ENCODE measurements around the gene SYS1.

Gene SYS1

GRCh38 chr20:45352729-45353128 lies 10.2 kb upstream of the SYS1 start:
- no peak for DNase-seq (ENCODE audit: low read depth in 1 of 2, low spot score in 1 of 2)
- in situ Hi-C loops (cut with HindIII; ENCODE audit: low pct_unique_long_range_greater_than_20kb, low sequenced_read_pairs), result no loop called here
- TF ChIP-seq JUND (IDR thresholded peaks at IDR 0.05; ENCODE audit: low read depth), result no peak

- no peak for TF ChIP-seq JUND (IDR thresholded peaks at IDR 0.05; ENCODE audit: low read depth)
- in situ Hi-C loops (cut with HindIII; ENCODE audit: low pct_unique_long_range_greater_than_20kb, low sequenced_read_pairs), result no loop called here
- DNase-seq (ENCODE audit: low read depth in 1 of 2, low spot score in 1 of 2), result no peak
These were observed 9.2 kb upstream of the SYS1 start for GRCh38 chr20:45353746-45354145.

DNA sequence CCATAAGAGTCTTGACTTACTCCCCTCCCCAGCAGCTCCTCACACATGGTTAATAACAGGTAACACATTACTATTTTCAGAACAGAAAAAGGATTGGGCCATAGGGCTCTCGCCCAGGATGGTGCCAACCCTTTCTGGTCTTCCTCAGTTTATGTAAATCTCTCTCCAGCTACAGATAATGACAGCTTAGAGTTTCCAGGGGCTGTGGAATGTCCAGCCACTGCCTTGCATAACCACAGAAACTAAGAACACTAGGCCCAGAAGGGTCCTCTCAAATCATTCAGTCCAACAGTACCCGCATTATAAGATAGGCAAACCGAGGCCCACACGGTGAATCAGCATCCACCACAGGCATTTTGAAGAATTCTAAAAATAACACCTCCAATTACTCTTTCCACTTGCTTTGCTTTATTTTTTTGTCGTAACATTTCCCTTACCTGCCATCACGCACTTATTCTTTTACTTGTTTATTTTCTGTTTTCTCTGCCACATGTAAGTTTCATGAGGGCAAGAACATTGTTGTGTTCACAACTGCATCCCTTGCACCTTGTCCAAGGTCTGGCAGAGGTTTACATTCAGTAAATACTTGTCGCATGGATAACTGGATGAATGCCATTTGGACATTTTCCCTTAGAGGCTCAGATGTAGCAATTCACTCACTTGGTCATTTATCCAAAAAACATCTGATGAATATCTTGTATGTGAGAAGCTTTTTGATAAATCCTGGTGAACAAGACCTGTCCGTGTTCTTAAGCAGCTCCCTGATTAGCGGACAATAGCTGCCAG lies 8.3 kb upstream of the SYS1 start:
- in situ Hi-C loops (cut with HindIII; ENCODE audit: low pct_unique_long_range_greater_than_20kb, low sequenced_read_pairs), result no loop called here
- peak in 1 of 2 experiments; percentile 38 for DNase-seq (ENCODE audit: low read depth in 1 of 2, low spot score in 1 of 2)
- TF ChIP-seq JUND (IDR thresholded peaks at IDR 0.05; ENCODE audit: low read depth), result no peak

DNA sequence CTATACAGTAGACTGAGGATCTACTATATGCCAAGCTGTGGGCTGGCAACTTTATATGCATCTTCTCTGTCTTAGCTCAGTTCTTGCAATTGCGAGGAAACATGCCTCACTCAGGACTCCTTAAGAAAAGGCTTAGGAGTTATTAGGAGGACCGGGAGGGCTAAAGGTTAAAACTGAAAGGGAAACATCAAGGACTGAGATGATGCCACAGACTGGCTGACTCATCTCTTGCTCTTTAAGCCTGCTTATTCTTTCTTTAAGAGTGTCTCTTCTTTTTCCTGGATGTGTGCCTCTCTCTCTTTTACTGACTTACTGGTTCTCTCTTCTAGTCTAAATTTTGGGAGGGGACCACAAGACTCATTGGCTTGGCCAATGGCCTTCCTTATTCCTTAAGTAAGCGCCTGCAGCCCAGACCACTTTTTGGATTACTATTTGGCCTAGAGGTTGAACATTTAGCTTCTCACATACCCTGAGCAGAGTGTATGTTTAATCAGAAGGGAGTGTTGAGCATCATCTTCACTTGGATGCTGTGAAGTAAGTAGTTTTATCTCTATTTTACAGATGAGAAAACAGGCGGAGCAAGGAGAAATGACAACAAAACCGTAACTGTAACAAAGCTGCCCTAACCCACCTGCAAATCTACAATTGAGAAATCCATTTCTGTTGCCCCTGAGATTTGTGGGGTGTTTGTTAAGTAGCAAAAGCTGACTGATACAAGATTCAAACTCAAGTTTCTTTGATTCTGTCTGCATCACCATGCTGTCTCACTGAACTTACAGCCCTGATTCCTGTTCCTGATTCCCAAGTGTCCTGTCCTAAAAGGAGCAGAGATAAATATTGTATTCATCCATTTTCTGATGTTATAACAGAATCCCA lies 7.5 kb upstream of the SYS1 start:
- in situ Hi-C loops (cut with HindIII; ENCODE audit: low pct_unique_long_range_greater_than_20kb, low sequenced_read_pairs), result no loop called here
- no peak for DNase-seq (ENCODE audit: low read depth in 1 of 2, low spot score in 1 of 2)
- no peak for TF ChIP-seq JUND (IDR thresholded peaks at IDR 0.05; ENCODE audit: low read depth)

DNA sequence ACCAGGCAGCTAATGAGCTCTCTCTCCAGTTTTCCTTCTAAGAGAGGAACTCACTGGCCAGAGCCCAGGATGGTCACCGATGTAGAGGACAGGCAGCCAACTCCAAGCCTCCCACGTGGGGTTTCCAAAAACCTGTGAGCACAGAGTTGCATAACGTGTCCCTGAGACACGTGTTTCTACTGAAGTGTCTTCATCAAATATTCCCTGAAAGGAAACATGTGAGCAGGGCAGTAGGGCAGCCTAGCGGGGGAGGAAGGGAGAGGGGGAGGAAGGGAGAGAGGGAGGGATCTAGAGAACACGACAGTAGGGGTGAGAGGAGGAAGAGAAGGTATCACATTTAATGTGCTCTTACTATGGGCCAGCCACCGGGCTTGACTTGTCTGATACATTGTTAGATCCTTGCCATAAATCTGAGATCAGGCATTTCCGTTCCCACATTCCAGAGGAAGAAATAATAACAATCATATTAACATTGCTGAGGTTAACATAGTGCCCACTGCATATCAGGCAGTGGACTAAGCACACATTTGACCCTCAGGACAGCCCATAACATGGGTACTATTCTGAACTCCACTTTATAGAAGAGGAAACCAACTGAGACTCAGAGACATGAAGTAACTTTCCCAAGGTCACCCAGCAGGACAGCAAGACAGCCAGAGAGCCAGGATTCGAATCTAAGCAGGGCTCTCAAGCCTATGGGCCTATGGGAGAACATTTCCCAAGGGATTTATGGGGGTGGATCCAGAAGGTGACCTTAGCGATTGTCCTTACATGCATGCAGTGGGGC lies 4.5 kb upstream of the SYS1 start:
- TF ChIP-seq JUND (IDR thresholded peaks at IDR 0.05; ENCODE audit: low read depth), result no peak
- in situ Hi-C loops (cut with HindIII; ENCODE audit: low pct_unique_long_range_greater_than_20kb, low sequenced_read_pairs), result no loop called here
- peak in 1 of 2 experiments; percentile 72 for DNase-seq (ENCODE audit: low read depth in 1 of 2, low spot score in 1 of 2)

DNA sequence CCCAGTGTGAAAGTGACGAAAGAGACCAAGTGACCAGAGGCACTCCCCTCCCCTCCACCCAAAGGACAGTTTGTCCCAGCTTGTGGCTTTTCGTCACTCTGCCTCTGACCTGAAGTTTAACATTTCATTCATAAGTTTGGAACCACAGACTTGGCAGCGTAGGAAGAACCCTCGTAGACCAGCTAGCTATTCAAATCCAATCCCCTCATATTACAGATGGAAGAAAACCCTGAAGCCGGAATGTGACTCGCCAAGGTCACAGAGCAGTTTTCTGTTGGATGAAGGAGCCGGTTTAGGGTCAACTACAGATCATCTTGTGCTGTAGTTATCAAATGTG lies 3.9 kb upstream of the SYS1 start:
- no peak for TF ChIP-seq JUND (IDR thresholded peaks at IDR 0.05; ENCODE audit: low read depth)
- no peak for DNase-seq (ENCODE audit: low read depth in 1 of 2, low spot score in 1 of 2)
- in situ Hi-C loops (cut with HindIII; ENCODE audit: low pct_unique_long_range_greater_than_20kb, low sequenced_read_pairs), result no loop called here

DNA sequence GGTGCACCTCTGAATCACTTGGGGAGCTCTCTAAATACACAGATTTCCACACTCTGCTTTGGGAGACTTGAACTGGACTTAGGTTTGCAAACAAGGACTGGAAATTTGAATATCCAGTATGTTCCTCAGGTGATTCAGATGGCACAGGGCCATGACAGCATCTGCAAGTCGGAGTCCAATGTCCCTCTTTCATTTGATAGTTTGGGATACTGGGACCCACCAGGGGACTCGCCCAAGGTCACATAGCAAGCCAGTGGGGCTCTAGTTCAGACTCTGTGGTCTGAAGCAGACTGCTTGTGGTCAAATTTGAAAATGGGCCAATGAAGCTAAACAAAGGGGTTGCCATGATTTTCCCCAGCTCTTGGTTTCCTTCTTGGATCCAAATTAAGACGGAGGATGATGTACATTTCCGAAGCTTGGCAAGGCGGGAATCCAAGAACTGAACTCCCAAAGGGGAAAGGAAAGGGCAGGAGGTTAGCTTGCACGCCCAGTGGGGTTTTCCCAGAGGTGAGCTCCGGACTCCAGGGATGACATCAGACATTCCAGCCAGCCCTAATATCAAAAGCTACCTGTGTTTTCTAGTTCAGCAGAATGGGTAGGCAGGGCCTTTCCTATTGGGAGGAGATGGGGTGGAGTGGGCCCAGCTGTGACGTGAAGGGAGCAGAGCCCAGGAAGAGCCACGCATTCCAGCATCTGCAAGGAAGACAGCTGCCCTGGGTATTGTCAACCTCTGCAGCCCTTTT lies 3.4 kb upstream of the SYS1 start:
- no peak for DNase-seq (ENCODE audit: low read depth in 1 of 2, low spot score in 1 of 2)
- no peak for TF ChIP-seq JUND (IDR thresholded peaks at IDR 0.05; ENCODE audit: low read depth)
- in situ Hi-C loops (cut with HindIII; ENCODE audit: low pct_unique_long_range_greater_than_20kb, low sequenced_read_pairs), result no loop called here

- in situ Hi-C loops (cut with HindIII; ENCODE audit: low pct_unique_long_range_greater_than_20kb, low sequenced_read_pairs), result no loop called here
- no peak for DNase-seq (ENCODE audit: low read depth in 1 of 2, low spot score in 1 of 2)
- TF ChIP-seq JUND (IDR thresholded peaks at IDR 0.05; ENCODE audit: low read depth), result no peak
These were observed 1.2 kb upstream of the SYS1 start for GRCh38 chr20:45361793-45362192.

DNA sequence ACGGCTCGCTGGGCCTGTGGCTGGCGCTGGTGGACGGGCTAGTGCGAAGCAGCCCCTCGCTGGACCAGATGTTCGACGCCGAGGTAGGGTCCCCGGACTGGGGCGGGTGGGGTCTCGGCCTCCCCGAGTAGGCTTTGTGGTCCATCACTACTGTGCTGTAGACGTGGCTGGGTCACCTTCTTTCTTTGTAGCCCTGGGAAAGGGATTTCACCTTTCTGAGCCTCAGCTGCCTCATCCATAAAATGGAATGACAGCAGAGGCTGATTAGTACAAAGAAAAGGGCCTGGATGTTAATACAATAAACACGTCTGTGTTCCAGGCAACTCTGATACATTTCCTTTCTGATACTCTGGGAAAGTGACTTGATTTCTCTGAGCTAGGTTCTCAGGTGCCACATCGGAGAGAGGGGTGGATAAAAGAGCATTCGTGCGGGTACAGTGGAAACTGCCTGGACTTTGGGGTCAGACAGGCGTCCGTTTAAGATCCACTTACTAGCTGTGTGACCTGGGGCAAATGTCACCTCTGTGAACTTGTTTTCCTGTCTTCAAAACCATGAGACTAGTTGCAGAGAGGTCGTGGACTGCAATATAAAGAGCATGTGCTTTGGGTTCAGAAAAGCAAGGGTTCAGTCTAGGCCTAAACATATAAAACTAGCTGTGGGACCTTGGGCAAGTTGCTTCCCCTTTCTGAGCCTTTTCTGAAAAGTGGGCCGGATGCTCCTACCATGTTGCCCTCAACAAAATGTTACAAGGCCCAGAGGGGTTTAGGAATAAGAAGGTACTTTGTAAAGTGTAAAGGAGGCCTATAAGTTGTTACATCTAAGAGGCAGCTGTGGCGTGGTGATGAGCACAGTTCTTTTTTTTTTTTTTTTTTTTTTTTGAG lies 896 bp downstream of the SYS1 start:
- DNase-seq (ENCODE audit: low read depth in 1 of 2, low spot score in 1 of 2), result no peak
- in situ Hi-C loops (cut with HindIII; ENCODE audit: low pct_unique_long_range_greater_than_20kb, low sequenced_read_pairs), result no loop called here
- TF ChIP-seq JUND (IDR thresholded peaks at IDR 0.05; ENCODE audit: low read depth), result no peak

- no peak for TF ChIP-seq JUND (IDR thresholded peaks at IDR 0.05; ENCODE audit: low read depth)
- in situ Hi-C loops (cut with HindIII; ENCODE audit: low pct_unique_long_range_greater_than_20kb, low sequenced_read_pairs), result no loop called here
- no peak for DNase-seq (ENCODE audit: low read depth in 1 of 2, low spot score in 1 of 2)
These were observed 2.6 kb downstream of the SYS1 start for GRCh38 chr20:45365444-45365970.

DNA sequence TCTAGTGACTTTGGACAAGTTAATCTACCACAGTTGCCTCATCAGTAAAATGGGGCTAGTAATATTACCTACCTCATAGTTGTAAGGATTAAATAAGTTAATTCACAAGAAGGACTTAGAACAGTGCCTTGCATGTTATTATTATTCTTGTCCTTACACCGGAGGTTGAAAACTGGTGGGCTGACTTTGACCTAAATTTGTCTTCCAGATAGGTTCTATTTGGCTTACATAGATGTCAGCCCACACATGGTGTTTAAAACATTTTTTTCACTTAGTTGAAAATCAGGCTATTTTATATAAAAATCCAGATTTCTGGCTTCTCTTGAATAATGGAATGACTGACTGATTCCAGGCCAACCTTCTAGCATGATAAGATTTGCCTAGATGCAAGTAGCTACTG lies 3.2 kb downstream of the SYS1 start:
- TF ChIP-seq JUND (IDR thresholded peaks at IDR 0.05; ENCODE audit: low read depth), result no peak
- in situ Hi-C loops (cut with HindIII; ENCODE audit: low pct_unique_long_range_greater_than_20kb, low sequenced_read_pairs), result no loop called here
- DNase-seq (ENCODE audit: low read depth in 1 of 2, low spot score in 1 of 2), result no peak

Data from T47D (cell line).